HFFc6 (cell line): ENCODE data around the gene COL19A1. TPM values are rescaled to one million over a fixed set of nuclear protein-coding genes. Genes with fewer than 3 reads are reported as not detected.

Source experiments
- DNase-seq: peaks from one replicate; pipeline ENCODE4 v3.0.0-alpha.2; 2018
- H3K27ac Mint-ChIP-seq: 2 replicates; pipeline ENCODE4 v1.8.0; 2020; ENCODE audit warnings: mild to moderate bottlenecking, mixed read lengths
- H3K27me3 Mint-ChIP-seq: 2 replicates; pipeline ENCODE4 v1.8.0; 2021; ENCODE audit warnings: mild to moderate bottlenecking, moderate library complexity, mixed read lengths; ENCODE audit not compliant: insufficient read depth
- H3K36me3 Mint-ChIP-seq: 2 replicates; pipeline ENCODE4 v1.8.0; 2021; ENCODE audit warnings: low read depth, mixed read lengths
- H3K4me1 Mint-ChIP-seq: 2 replicates; pipeline ENCODE4 v1.8.0; 2020; ENCODE audit warnings: low read depth, mixed read lengths
- H3K4me3 Mint-ChIP-seq: 2 replicates; pipeline ENCODE4 v1.8.0; 2020; ENCODE audit warnings: mild to moderate bottlenecking, moderate library complexity, mixed read lengths
- H3K9me3 Mint-ChIP-seq: 2 replicates; pipeline ENCODE4 v1.8.0; 2020; ENCODE audit warnings: mild to moderate bottlenecking, mixed read lengths
- total RNA-seq, 6 experiments: library from RNA; stranded (reverse); fragmentation: NEBNext Ultra II Directional; extraction: Animal tissue kit (Norgen Biotek cat#: 25700); gene quantifications; 2 replicates in 1 of 6; 3 replicates in 5 of 6; pipeline ENCODE4 v1.2.3, GENCODE V29; 2021
- TF ChIP-seq, protein P1 (sequence below): fragments of 200-600 bp; sonication (generic); IDR thresholded peaks from 2 replicates; pipeline ENCODE4 v1.5.0; 2021; ENCODE audit warnings: antibody characterized with exemption, mild to moderate bottlenecking

COL19A1 gene
- total RNA-seq, 6 experiments from 2014 or later: not detected

GRCh38 chr6:70231311-70231710 is 365.0 kb downstream of the COL19A1 start:
- no peak for DNase-seq

GRCh38 chr6:70234561-70235236 is 368.3 kb downstream of the COL19A1 start:
- TF ChIP-seq, protein P1, sequence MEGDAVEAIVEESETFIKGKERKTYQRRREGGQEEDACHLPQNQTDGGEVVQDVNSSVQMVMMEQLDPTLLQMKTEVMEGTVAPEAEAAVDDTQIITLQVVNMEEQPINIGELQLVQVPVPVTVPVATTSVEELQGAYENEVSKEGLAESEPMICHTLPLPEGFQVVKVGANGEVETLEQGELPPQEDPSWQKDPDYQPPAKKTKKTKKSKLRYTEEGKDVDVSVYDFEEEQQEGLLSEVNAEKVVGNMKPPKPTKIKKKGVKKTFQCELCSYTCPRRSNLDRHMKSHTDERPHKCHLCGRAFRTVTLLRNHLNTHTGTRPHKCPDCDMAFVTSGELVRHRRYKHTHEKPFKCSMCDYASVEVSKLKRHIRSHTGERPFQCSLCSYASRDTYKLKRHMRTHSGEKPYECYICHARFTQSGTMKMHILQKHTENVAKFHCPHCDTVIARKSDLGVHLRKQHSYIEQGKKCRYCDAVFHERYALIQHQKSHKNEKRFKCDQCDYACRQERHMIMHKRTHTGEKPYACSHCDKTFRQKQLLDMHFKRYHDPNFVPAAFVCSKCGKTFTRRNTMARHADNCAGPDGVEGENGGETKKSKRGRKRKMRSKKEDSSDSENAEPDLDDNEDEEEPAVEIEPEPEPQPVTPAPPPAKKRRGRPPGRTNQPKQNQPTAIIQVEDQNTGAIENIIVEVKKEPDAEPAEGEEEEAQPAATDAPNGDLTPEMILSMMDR: no peak
- Mint-ChIP-seq H3K4me3 (no peak overlapping the region), H3K4me1 (no peaks in the 10 kb centered on the region), H3K27ac (no peak overlapping the region), H3K9me3 (no peaks in the 10 kb centered on the region), H3K36me3 (no peaks in the 10 kb centered on the region), H3K27me3 (no peaks in the 10 kb centered on the region; the same call in 1 of the 2 replicates)
- DNase-seq: no peak

More at GRCh38 chr6:70231311-70231710, 365.0 kb downstream of the COL19A1 start:
- Mint-ChIP-seq H3K27ac (no peak overlapping the region), H3K4me1 (no peaks in the 10 kb centered on the region), H3K27me3 (no peaks in the 10 kb centered on the region; the same call in 1 of the 2 replicates), H3K4me3 (no peak overlapping the region), H3K9me3 (no peaks in the 10 kb centered on the region), H3K36me3 (no peaks in the 10 kb centered on the region)
- TF ChIP-seq, protein P1: no peak

DNA sequence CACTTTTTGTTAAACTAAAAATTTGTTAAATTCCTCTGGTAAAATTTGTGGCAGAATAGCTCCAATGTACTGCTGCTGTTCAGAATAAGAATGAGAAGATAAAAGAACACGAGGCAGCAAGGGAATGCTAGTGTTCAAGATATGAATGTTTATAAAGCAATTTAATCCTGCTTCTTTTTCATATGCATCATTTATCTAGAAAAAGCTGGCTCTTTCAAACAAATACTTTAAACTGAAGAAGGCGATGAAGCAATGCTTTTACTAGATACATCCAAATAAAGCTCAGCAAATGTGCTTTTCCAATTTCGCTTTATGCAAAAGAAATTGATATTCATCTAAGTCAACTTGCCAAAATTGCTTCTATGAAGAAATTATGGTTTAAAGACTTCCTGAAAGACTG is 370.0 kb downstream of the COL19A1 start:
- H3K4me1 Mint-ChIP-seq: no peaks in the 10 kb centered on the region
- H3K4me3 Mint-ChIP-seq: no peak overlapping the region
- H3K27ac Mint-ChIP-seq: no peak overlapping the region
- no peak for DNase-seq
- H3K27me3 Mint-ChIP-seq: no peaks in the 10 kb centered on the region; the same call in 1 of the 2 replicates
- no peaks in the 10 kb centered on the region for H3K9me3 Mint-ChIP-seq
- H3K36me3 Mint-ChIP-seq: no peaks in the 10 kb centered on the region
- TF ChIP-seq, protein P1: no peak

DNA sequence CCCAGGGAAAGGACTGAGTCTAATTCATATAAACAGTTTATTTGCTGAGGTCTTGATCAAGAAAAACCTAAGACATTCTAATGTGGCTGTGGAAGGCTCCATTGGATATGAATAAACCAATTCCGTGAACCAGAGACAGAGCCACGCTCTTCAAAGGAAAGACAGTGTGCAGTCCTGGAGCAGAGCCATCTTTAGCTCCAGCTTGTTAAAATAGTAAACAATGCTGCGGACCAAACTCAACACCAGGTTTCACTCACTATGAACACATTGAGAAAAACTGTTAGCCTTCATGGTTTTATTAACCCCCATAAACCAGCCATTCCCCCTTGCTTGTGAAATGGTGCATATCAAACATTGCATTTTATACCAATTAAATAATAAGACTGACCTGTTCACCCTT is 374.7 kb downstream of the COL19A1 start:
- peaks cover 4% of the 10 kb centered on the region; the same call in 1 of the 2 replicates for H3K27me3 Mint-ChIP-seq
- no peaks in the 10 kb centered on the region for H3K9me3 Mint-ChIP-seq
- H3K27ac Mint-ChIP-seq: no peak overlapping the region
- no peak overlapping the region for H3K4me3 Mint-ChIP-seq
- no peaks in the 10 kb centered on the region for H3K36me3 Mint-ChIP-seq
- TF ChIP-seq, protein P1: no peak
- no peak for DNase-seq
- no peaks in the 10 kb centered on the region for H3K4me1 Mint-ChIP-seq

- no peak for DNase-seq
- Mint-ChIP-seq H3K4me3 (no peak overlapping the region), H3K36me3 (no peaks in the 10 kb centered on the region), H3K27ac (no peak overlapping the region), H3K27me3 (peaks cover 4% of the 10 kb centered on the region; the same call in 1 of the 2 replicates), H3K4me1 (no peaks in the 10 kb centered on the region), H3K9me3 (no peaks in the 10 kb centered on the region)
- TF ChIP-seq, protein P1: no peak
Observed at GRCh38 chr6:70241991-70242420, 375.6 kb downstream of the COL19A1 start.
